ENCODE data around the gene TRAPPC3. TPM values are rescaled to one million over a fixed set of nuclear protein-coding genes. Genes with fewer than 3 reads are reported as not detected.

The TRAPPC3 gene
- total and polyA plus RNA-seq, 4 donors: 37.3 to 83.9 (median 61.3) TPM

DNA sequence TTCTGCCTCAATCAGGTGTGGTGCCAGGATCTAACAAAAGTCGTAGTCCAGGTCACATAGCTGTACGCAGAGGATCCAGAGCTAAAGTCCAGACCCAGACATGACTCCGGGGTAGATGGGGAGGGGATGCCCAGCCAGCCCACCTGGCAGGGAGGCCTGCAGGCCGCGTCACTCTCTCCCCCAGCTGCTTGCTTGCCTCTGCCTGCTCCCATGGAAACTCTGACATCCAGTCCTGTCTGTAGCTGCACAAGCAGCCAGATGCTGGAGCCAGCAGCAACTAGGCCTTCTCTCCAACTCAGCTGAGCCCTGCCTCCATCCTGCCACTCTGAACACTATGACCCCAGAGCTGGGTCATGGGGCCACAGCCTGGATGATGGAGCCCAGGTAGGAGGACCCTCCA is 32.4 kb downstream of the TRAPPC3 start:
- Histone ChIP-seq H3K9ac (ENCODE audit: insufficient read depth in 1 of 2, low read length in 2 of 2) (no peak overlapping the region), H3K4me1 (ENCODE audit: control insufficient read depth in 5 of 5, insufficient read depth in 5 of 5, low read length in 5 of 5) (peaks cover 0 to 11% (median 0%) of the 10 kb centered on the region in 5 donors), H3K9me3 (ENCODE audit: control insufficient read depth in 4 of 4, insufficient read depth in 3 of 4, low read length in 3 of 4) (no peaks in the 10 kb centered on the region), H3K4me3 (no peak overlapping the region), H3K36me3 (ENCODE audit: control insufficient read depth in 4 of 4, insufficient read depth in 4 of 4, low read length in 4 of 4) (no peaks in the 10 kb centered on the region), H3K27me3 (ENCODE audit: control insufficient read depth in 3 of 3, insufficient read depth in 3 of 3, low read length in 2 of 3) (no peaks in the 10 kb centered on the region), H3K27ac (ENCODE audit: low read depth in 1 of 2, low read length in 1 of 2) (no peak overlapping the region)
- TF ChIP-seq, protein P1, sequence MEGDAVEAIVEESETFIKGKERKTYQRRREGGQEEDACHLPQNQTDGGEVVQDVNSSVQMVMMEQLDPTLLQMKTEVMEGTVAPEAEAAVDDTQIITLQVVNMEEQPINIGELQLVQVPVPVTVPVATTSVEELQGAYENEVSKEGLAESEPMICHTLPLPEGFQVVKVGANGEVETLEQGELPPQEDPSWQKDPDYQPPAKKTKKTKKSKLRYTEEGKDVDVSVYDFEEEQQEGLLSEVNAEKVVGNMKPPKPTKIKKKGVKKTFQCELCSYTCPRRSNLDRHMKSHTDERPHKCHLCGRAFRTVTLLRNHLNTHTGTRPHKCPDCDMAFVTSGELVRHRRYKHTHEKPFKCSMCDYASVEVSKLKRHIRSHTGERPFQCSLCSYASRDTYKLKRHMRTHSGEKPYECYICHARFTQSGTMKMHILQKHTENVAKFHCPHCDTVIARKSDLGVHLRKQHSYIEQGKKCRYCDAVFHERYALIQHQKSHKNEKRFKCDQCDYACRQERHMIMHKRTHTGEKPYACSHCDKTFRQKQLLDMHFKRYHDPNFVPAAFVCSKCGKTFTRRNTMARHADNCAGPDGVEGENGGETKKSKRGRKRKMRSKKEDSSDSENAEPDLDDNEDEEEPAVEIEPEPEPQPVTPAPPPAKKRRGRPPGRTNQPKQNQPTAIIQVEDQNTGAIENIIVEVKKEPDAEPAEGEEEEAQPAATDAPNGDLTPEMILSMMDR (IDR thresholded peaks at IDR 0.05; ENCODE audit: control extremely low read depth, extremely low read depth): no peak
- WGBS, 2 donors: 92% methylated on average over 5 of the region's 5 CpGs
- DNase-seq (no peak), ATAC-seq (ENCODE audit: insufficient read depth, low FRiP score) (no peak)

- H3K27ac ChIP-seq (ENCODE audit: low read depth in 1 of 2, low read length in 1 of 2): no peak overlapping the region
- H3K4me1 ChIP-seq (ENCODE audit: control insufficient read depth in 5 of 5, insufficient read depth in 5 of 5, low read length in 5 of 5): peaks cover 0 to 11% (median 0%) of the 10 kb centered on the region in 5 donors
- TF ChIP-seq, protein P1 (IDR thresholded peaks at IDR 0.05; ENCODE audit: control extremely low read depth, extremely low read depth): no peak
- WGBS, 2 donors: 58 to 69% methylated on average over 5 of the region's 5 CpGs
- no peaks in the 10 kb centered on the region for H3K27me3 ChIP-seq (ENCODE audit: control insufficient read depth in 3 of 3, insufficient read depth in 3 of 3, low read length in 2 of 3)
- no peaks in the 10 kb centered on the region for H3K9me3 ChIP-seq (ENCODE audit: control insufficient read depth in 4 of 4, insufficient read depth in 3 of 4, low read length in 3 of 4)
- no peak overlapping the region for H3K4me3 ChIP-seq
- H3K36me3 ChIP-seq (ENCODE audit: control insufficient read depth in 4 of 4, insufficient read depth in 4 of 4, low read length in 4 of 4): no peaks in the 10 kb centered on the region
- ATAC-seq (ENCODE audit: insufficient read depth, low FRiP score): no peak
- DNase-seq: no peak
- no peak overlapping the region for H3K9ac ChIP-seq (ENCODE audit: insufficient read depth in 1 of 2, low read length in 2 of 2)
Observed at GRCh38 chr1:36115931-36116330, 33.4 kb downstream of the TRAPPC3 start.

DNA sequence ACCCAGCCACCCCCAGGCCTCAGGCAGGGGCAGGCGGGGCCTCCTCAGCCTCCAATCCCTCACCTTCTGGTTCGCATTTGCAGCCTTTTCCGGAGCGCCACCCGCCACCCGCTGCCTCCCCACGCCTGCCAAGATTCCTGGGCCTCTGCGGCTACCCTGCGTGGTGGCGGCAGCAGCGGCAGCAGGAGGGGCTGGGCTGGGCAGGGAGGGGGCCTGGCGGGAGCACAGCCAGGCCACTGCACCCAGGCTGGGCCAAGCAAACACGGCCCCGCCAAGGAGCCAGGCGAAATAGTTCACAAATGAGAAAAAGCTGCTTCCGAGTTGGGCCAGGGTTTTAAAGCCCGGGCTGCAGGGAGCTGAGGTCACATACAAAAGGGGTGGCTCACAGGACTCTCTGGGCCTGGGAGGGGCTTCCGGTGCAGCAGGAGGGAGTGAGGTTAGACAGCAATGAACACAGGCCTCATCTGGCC is 34.1 kb downstream of the TRAPPC3 start:
- ATAC-seq (ENCODE audit: insufficient read depth, low FRiP score) (no peak), DNase-seq (peak; percentile 62 to 70 (median 64))
- WGBS, 2 donors: 59 to 73% methylated on average over 18 of the region's 18 CpGs
- TF ChIP-seq, protein P1 (IDR thresholded peaks at IDR 0.05; ENCODE audit: control extremely low read depth, extremely low read depth): no peak
- Histone ChIP-seq H3K4me3 (no peak overlapping the region), H3K27ac (ENCODE audit: low read depth in 1 of 2, low read length in 1 of 2) (peak overlapping the region in 1 of 2 donors; percentile 23), H3K4me1 (ENCODE audit: control insufficient read depth in 5 of 5, insufficient read depth in 5 of 5, low read length in 5 of 5) (peaks cover 0 to 11% (median 0%) of the 10 kb centered on the region in 5 donors), H3K27me3 (ENCODE audit: control insufficient read depth in 3 of 3, insufficient read depth in 3 of 3, low read length in 2 of 3) (no peaks in the 10 kb centered on the region), H3K9ac (ENCODE audit: insufficient read depth in 1 of 2, low read length in 2 of 2) (peak overlapping the region in 1 of 2 donors; percentile 11), H3K36me3 (ENCODE audit: control insufficient read depth in 4 of 4, insufficient read depth in 4 of 4, low read length in 4 of 4) (no peaks in the 10 kb centered on the region), H3K9me3 (ENCODE audit: control insufficient read depth in 4 of 4, insufficient read depth in 3 of 4, low read length in 3 of 4) (no peaks in the 10 kb centered on the region)

DNA sequence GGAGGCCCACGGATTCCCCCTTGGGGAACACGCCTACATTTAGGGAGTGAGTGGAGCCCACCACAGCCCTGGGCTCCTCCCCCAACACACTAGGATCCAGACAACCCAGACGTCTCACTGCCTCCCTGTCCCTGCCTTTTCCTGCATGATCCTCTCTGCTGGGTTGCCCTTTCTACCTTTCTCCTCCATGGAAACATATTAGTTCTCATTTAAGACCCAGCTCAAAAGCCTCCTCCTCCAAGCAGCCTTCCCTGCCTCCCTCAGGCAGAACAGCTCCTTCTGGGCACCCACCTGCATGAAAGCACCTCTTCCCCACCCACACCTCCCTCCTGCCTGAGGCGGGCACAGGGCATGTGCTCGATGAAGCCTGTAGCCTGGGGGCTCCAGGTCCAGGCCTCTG is 34.9 kb downstream of the TRAPPC3 start:
- H3K27me3 ChIP-seq (ENCODE audit: control insufficient read depth in 3 of 3, insufficient read depth in 3 of 3, low read length in 2 of 3): no peaks in the 10 kb centered on the region
- DNase-seq (no peak), ATAC-seq (ENCODE audit: insufficient read depth, low FRiP score) (no peak)
- no peak overlapping the region for H3K4me3 ChIP-seq
- H3K9ac ChIP-seq (ENCODE audit: insufficient read depth in 1 of 2, low read length in 2 of 2): no peak overlapping the region
- no peaks in the 10 kb centered on the region for H3K36me3 ChIP-seq (ENCODE audit: control insufficient read depth in 4 of 4, insufficient read depth in 4 of 4, low read length in 4 of 4)
- H3K27ac ChIP-seq (ENCODE audit: low read depth in 1 of 2, low read length in 1 of 2): no peak overlapping the region
- H3K4me1 ChIP-seq (ENCODE audit: control insufficient read depth in 5 of 5, insufficient read depth in 5 of 5, low read length in 5 of 5): peaks cover 0 to 11% (median 0%) of the 10 kb centered on the region in 5 donors
- TF ChIP-seq, protein P1 (IDR thresholded peaks at IDR 0.05; ENCODE audit: control extremely low read depth, extremely low read depth): no peak
- no peaks in the 10 kb centered on the region for H3K9me3 ChIP-seq (ENCODE audit: control insufficient read depth in 4 of 4, insufficient read depth in 3 of 4, low read length in 3 of 4)
- 72 to 87% methylated on average over 5 of the region's 5 CpGs for WGBS, 2 donors

Data from lung (tissue), 12 donors.